IMR-90 (cell line): ENCODE results near the gene CLEC16A. TPM values are rescaled to one million over a fixed set of nuclear protein-coding genes. Genes with fewer than 3 reads are reported as not detected.

Experiments
- ATAC-seq: fragments of 200-7000 bp; cut with Tn5 transposase; 2 replicates; pipeline ENCODE4 v1.9.1; 2020; ENCODE audit warnings: low read depth, mild to moderate bottlenecking, moderate library complexity
- BruUV-seq: library from RNA; stranded (reverse); fragments of 400-500 nt; replicated peaks from 2 replicates; lab custom pipeline; 2021; lab: Mats Ljungman, UMichigan
- CTCF ChIA-PET: fragments of 300-600 bp; formaldehyde crosslinking; extraction: SDS; loops from one replicate; lab custom pipeline; 2021; ENCODE audit warnings: antibody characterized with exemption; lab: Yijun Ruan, JAX
- POLR2A ChIA-PET: fragments of 300-600 bp; sonication (Branson Sonifier 250); formaldehyde crosslinking; loops from one replicate; lab custom pipeline; 2022; ENCODE audit warnings: antibody characterized with exemption; ENCODE audit not compliant: unreplicated experiment; lab: Charles Lee
- DNase-seq: peaks from one replicate; pipeline ENCODE4 v3.0.0; 2013
- H2AFZ ChIP-seq: replicated peaks from 2 replicates; pipeline ENCODE3; 2013; ENCODE audit warnings: low read length, mild to moderate bottlenecking; ENCODE audit not compliant: poor library complexity
- H2AK5ac ChIP-seq: 2 replicates; pipeline ENCODE4 v1.6.1; 2013; ENCODE audit warnings: low read depth, low read length, inconsistent platforms
- H2AK9ac ChIP-seq: replicated peaks from 2 replicates; pipeline ENCODE3; 2013; ENCODE audit warnings: mild to moderate bottlenecking, low read depth, low read length, moderate library complexity; ENCODE audit not compliant: poor library complexity
- H2BK120ac ChIP-seq: 2 replicates; pipeline ENCODE4 v1.6.1; 2013; ENCODE audit warnings: low read depth, low read length, inconsistent platforms
- H2BK15ac ChIP-seq: 3 replicates; pipeline ENCODE4 v1.6.1; 2013; ENCODE audit warnings: low read depth, low read length, inconsistent platforms
- H2BK20ac ChIP-seq: 2 replicates; pipeline ENCODE4 v1.6.1; 2013; ENCODE audit warnings: low read depth, mild to moderate bottlenecking, inconsistent platforms, low read length, moderate library complexity
- H2BK5ac ChIP-seq: 2 replicates; pipeline ENCODE4 v1.6.1; 2013; ENCODE audit warnings: mild to moderate bottlenecking, low read depth, low read length, inconsistent platforms; ENCODE audit not compliant: poor library complexity, severe bottlenecking
- H3K14ac ChIP-seq: replicated peaks from 2 replicates; pipeline ENCODE4 v1.6.1; 2013; ENCODE audit warnings: low read depth, low read length, inconsistent platforms
- H3K18ac ChIP-seq: 2 replicates; pipeline ENCODE4 v1.6.1; 2013; ENCODE audit warnings: low read depth, low read length, control low read depth
- H3K23ac ChIP-seq: 2 replicates; pipeline ENCODE4 v1.6.1; 2013; ENCODE audit warnings: low read depth, low read length, inconsistent platforms
- H3K27ac ChIP-seq: 2 replicates; pipeline ENCODE4 v1.5.1; 2013; ENCODE audit warnings: mild to moderate bottlenecking, control low read depth, low read length; ENCODE audit not compliant: insufficient read depth
- H3K27me3 ChIP-seq: 2 replicates; pipeline ENCODE4 v1.6.1; 2013; ENCODE audit warnings: low read length; ENCODE audit not compliant: control insufficient read depth, insufficient read depth
- H3K36me3 ChIP-seq: 2 replicates; pipeline ENCODE4 v1.6.1; 2013; ENCODE audit warnings: low read length, mixed read lengths; ENCODE audit not compliant: control insufficient read depth, insufficient read depth
- H3K4ac ChIP-seq: 2 replicates; pipeline ENCODE4 v1.6.1; 2013; ENCODE audit warnings: low read depth, low read length, inconsistent platforms
- H3K4me1 ChIP-seq: 2 replicates; pipeline ENCODE4 v1.6.1; 2013; ENCODE audit warnings: low read length, mixed read lengths; ENCODE audit not compliant: control insufficient read depth, insufficient read depth
- H3K4me2 ChIP-seq: 2 replicates; pipeline ENCODE4 v1.6.1; 2013; ENCODE audit warnings: low read depth, mild to moderate bottlenecking, control low read depth, low read length, moderate library complexity
- H3K4me3 ChIP-seq: 2 replicates; pipeline ENCODE4 v1.5.1; 2013; ENCODE audit warnings: low read depth, mild to moderate bottlenecking, control low read depth, low read length, moderate library complexity; ENCODE audit not compliant: insufficient read depth
- H3K56ac ChIP-seq: 2 replicates; pipeline ENCODE4 v1.6.1; 2013; ENCODE audit warnings: low read length, inconsistent platforms; ENCODE audit not compliant: insufficient read depth; ENCODE audit errors: extremely low read depth
- H3K79me1 ChIP-seq, 2 experiments: 2 replicates each; pipeline ENCODE4 v1.6.1; 2013; ENCODE audit warnings: low read length in 2 of 2, inconsistent platforms in 1 of 2, low read depth in 1 of 2
- H3K9ac ChIP-seq: 2 replicates; pipeline ENCODE4 v1.6.1; 2013; ENCODE audit warnings: low read depth, low read length, control low read depth
- H3K9me1 ChIP-seq: 2 replicates; pipeline ENCODE4 v1.6.1; 2013; ENCODE audit warnings: low read length, inconsistent platforms; ENCODE audit not compliant: insufficient read depth
- H3K9me3 ChIP-seq: 2 replicates; pipeline ENCODE4 v1.6.1; 2013; ENCODE audit warnings: low read length; ENCODE audit not compliant: control insufficient read depth, insufficient read depth
- H4K20me1 ChIP-seq: 2 replicates; pipeline ENCODE4 v1.6.1; 2013; ENCODE audit warnings: low read length, inconsistent platforms; ENCODE audit not compliant: insufficient read depth
- H4K5ac ChIP-seq: 2 replicates; pipeline ENCODE4 v1.6.1; 2013; ENCODE audit warnings: mild to moderate bottlenecking, low read depth, low read length, control low read depth
- H4K8ac ChIP-seq, 2 experiments: 2 replicates each; pipeline ENCODE4 v1.6.1; 2013; ENCODE audit warnings: low read depth in 2 of 2, low read length in 2 of 2, control low read depth in 1 of 2, inconsistent platforms in 1 of 2
- H4K91ac ChIP-seq: 2 replicates; pipeline ENCODE4 v1.6.1; 2013; ENCODE audit warnings: low read depth, low read length, inconsistent platforms; ENCODE audit not compliant: insufficient read depth
- CTCF ChIP-seq: conservative IDR thresholded peaks from 2 replicates; pipeline ENCODE4 v1.5.1; 2012; ENCODE audit warnings: mild to moderate bottlenecking, low read depth, low read length, improper control_type of control experiment
- FOS ChIP-seq: fragments of 150-350 bp; IDR thresholded peaks from 2 replicates; pipeline ENCODE4 v1.6.1; 2016; ENCODE audit warnings: low read depth, low read length
- MAFK ChIP-seq: IDR thresholded peaks from 2 replicates; pipeline ENCODE4 v1.6.1; 2012; ENCODE audit warnings: low read depth, low read length, improper control_type of control experiment
- MAZ ChIP-seq: IDR thresholded peaks from 2 replicates; pipeline ENCODE4 v1.6.1; 2012; ENCODE audit warnings: low read depth, mild to moderate bottlenecking, low read length, improper control_type of control experiment, moderate library complexity, borderline replicate concordance
- MXI1 ChIP-seq: IDR thresholded peaks from 2 replicates; pipeline ENCODE4 v1.6.1; 2012; ENCODE audit warnings: low read depth, mild to moderate bottlenecking, low read length, moderate library complexity, borderline replicate concordance
- NFE2L2 ChIP-seq: fragments of 150-350 bp; IDR thresholded peaks from 2 replicates; pipeline ENCODE4 v1.6.1; 2016; ENCODE audit warnings: low read depth, mild to moderate bottlenecking, low read length
- POLR2A ChIP-seq: IDR thresholded peaks from 2 replicates; pipeline ENCODE4 v1.6.1; 2012; ENCODE audit warnings: mild to moderate bottlenecking, low read depth, low read length
- RCOR1 ChIP-seq: IDR thresholded peaks from 2 replicates; pipeline ENCODE4 v1.6.1; 2012; ENCODE audit warnings: mild to moderate bottlenecking, low read length, improper control_type of control experiment; ENCODE audit not compliant: insufficient replicate concordance
- RFX5 ChIP-seq: IDR thresholded peaks from 2 replicates; pipeline ENCODE4 v1.8.0; 2012; ENCODE audit warnings: low read depth, mild to moderate bottlenecking, low read length, moderate library complexity
- WGBS, 2 experiments: methylation state at CpG; one replicate each; pipeline versions ENCODE4 v1.1.5 to v1.1.7; 2013; ENCODE audit warnings: missing lambda C conversion rate in 2 of 2; ENCODE audit not compliant: insufficient read length in 1 of 2; ENCODE audit errors: extremely low coverage in 2 of 2; 5-methylcytosine and 5-hydroxymethylcytosine counted together
- dilution Hi-C: fragments of 300-500 bp; cut with HindIII; formaldehyde crosslinking; loops from one replicate; pipeline ENCODE4 v1.14.3; 2018; ENCODE audit warnings: low sequenced_read_pairs; ENCODE audit not compliant: unreplicated experiment
- in situ Hi-C: fragments of 300-500 bp; cut with MboI; formaldehyde crosslinking; loops from 3 replicates; pipeline ENCODE4 v1.14.3; 2019; ENCODE audit warnings: low sequenced_read_pairs, inconsistent platforms, mixed read lengths
- intact Hi-C: fragments of 100-400 bp; cut with micrococcal nuclease; formaldehyde crosslinking; loops from 2 replicates; pipeline ENCODE4 v1.10.0; 2022
- polyA plus RNA-seq, 3 experiments: library from polyadenylated mRNA; depleted of rRNA; stranded (reverse); fragments of >200 nt; gene quantifications; 2 replicates each; pipeline ENCODE4 v1.2.3, GENCODE V29; 2012; ENCODE audit warnings: low replicate concordance in 1 of 3
- total RNA-seq: library from RNA; depleted of rRNA; stranded (reverse); fragments of >200 nt; gene quantifications from 2 replicates; pipeline ENCODE4 v1.2.3, GENCODE V29; 2012

CLEC16A gene
- total and polyA plus RNA-seq, 2 of the 4 experiments (the other 2 are of a cell fraction) = 15.9 to 16.5 TPM

DNA sequence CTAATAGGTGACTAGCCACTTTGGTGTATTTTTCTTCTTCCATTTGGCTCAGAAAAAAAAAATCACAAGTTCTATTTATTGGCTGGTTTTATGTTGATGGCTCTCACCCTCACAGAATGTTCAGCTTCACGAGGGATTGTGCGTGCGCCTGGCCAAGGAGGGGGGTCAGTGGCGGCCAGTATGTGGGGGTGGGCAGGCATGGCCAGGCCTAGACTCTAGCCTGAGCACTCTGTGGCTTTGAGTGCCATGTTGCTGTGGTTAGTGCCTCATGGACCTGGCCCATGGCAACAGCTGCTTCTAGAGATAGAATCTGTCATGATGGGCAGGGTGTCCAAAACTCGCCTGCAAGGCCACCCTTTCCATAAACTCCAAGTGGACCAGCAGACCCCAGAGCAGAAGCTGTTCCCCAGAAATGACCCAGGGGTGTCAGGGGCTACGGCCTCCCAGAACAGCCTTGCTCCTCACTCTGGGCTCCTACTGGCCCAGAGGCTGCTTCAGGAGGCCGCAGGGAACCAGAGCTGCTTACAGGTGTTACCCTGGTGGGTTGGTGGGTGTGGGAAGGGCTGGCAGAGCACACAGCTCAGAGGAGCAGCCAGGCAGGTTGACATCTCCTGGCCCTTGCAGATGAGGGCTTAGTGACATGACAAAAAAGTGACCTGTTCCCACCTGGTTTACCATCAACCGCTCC is 186.8 kb downstream of the CLEC16A start:
- peak overlapping the region; percentile 33; the same call in 1 of the 3 replicates for H2BK15ac ChIP-seq
- H2AK5ac ChIP-seq = peak overlapping the region; percentile 84
- DNase-seq = no peak
- no peak overlapping the region for H3K23ac ChIP-seq
- H2BK120ac ChIP-seq = peak overlapping the region; percentile 12; the same call in 1 of the 2 replicates
- CTCF ChIA-PET = no interaction called here
- 94% methylated on average over 2 of the region's 8 CpGs; no CpG with 5 or more reads in 1 of the 2 experiments for WGBS, 2 experiments
- H3K36me3 ChIP-seq = peaks cover 3% of the 10 kb centered on the region; the same call in 1 of the 2 replicates
- no peak overlapping the region for H4K5ac ChIP-seq
- H2BK20ac ChIP-seq = no peak overlapping the region
- H3K9me3 ChIP-seq = no peaks in the 10 kb centered on the region
- no peak overlapping the region for H2AK9ac ChIP-seq
- no peaks in the 10 kb centered on the region for H4K20me1 ChIP-seq
- H2AFZ ChIP-seq = no peak overlapping the region
- no peak overlapping the region for H4K8ac ChIP-seq
- H3K4ac ChIP-seq = peak overlapping the region; percentile 46
- no TSS peak for BruUV-seq
- intact Hi-C loops = loop anchor here (10.0 kb wide), 1 partner anchor 124 kb away; the partner anchor contains the start of gene SOCS1
- H3K27me3 ChIP-seq = no peaks in the 10 kb centered on the region
- H3K4me3 ChIP-seq = no peak overlapping the region
- no peak overlapping the region for H3K4me2 ChIP-seq
- dilution Hi-C loops = no loop called here
- no peak overlapping the region for H3K56ac ChIP-seq
- no peak overlapping the region; the same call in 1 of the 2 replicates for H3K18ac ChIP-seq
- 0 out of 2 replicates have a peak overlapping the region, but pooled peaks have one; percentile 26 for H4K91ac ChIP-seq
- TF ChIP-seq NFE2L2 (no peak), MXI1 (no peak), MAZ (no peak), POLR2A (no peak), RCOR1 (no peak), RFX5 (no peak), CTCF (no peak), MAFK (no peak), FOS (no peak)
- H3K14ac ChIP-seq = no peak overlapping the region
- H3K27ac ChIP-seq = no peak overlapping the region
- POLR2A ChIA-PET = no interaction called here
- in situ Hi-C loops = no loop called here
- H2BK5ac ChIP-seq = no peak overlapping the region
- no peak overlapping the region for H3K9ac ChIP-seq
- peaks cover 0 to 25% of the 10 kb centered on the region in 2 experiments for H3K79me1 ChIP-seq
- ATAC-seq = no peak
- peaks cover 39% of the 10 kb centered on the region for H3K4me1 ChIP-seq
- peaks cover 33% of the 10 kb centered on the region for H3K9me1 ChIP-seq
